Stimulated activated CD8-positive, alpha-beta memory T cell treated with anti-CD3 and anti-CD28 coated beads, Interleukin-7, amount 100 ng/mL, for 1 hour (primary cell): ENCODE results near the gene FHAD1.

Source experiments
- DNase-seq, 2 donors: peaks; one replicate each; pipeline ENCODE4 v3.0.0-alpha.2; 2020; ENCODE audit warnings: low read depth in 2 of 2

The FHAD1 gene

DNA sequence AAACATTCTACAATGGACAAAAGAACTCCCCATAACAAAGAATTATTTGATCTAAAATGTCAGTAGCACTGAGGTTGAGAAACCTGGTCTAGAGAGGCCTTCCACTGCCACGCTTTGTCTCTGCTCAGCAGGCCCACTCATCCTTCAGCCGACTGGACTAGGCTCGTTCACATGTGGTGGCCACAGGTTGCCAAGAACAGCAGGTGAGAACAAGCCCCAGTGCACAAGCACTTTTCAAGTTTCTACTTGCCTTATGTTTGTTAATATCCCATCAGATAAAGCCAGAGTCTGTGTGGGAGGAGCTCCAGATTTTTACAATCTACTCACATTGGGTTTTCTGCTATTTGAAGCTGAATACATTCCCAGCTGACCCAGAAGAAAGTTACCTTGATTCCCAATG is 153.6 kb downstream of the FHAD1 start:
- DNase-seq: no peak

DNA sequence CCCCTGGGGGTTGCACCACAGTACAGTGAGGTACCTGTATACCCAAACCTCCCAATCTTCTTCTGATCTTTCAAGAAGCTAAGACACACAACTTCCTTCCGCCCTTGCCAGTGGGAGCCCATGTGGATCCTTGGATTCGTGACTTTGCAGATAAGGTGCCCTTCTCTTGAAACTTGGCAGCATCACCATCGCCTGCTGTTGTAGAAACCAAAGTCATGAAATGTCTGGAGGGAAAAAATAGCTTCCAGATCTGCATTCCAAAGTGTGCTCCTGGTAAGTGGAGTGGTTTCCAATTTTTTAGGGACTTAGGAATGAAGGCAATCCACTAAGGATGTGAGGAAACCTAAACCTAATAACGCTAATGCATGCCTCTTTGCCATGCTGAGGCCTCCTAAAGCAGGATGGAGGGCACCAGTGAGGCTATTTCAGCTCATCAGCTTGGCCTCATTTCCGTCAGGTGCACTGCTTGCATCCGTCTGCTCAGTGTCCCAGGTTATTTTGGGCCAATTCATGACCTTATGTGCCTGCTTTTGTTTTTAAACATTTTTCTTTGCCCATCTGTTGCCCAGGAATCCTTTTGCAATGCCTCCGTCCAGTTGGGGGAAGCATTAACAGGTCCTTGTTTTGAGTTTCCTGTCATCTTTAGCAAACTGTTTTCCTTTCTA is 154.5 kb downstream of the FHAD1 start:
- DNase-seq: no peak

DNA sequence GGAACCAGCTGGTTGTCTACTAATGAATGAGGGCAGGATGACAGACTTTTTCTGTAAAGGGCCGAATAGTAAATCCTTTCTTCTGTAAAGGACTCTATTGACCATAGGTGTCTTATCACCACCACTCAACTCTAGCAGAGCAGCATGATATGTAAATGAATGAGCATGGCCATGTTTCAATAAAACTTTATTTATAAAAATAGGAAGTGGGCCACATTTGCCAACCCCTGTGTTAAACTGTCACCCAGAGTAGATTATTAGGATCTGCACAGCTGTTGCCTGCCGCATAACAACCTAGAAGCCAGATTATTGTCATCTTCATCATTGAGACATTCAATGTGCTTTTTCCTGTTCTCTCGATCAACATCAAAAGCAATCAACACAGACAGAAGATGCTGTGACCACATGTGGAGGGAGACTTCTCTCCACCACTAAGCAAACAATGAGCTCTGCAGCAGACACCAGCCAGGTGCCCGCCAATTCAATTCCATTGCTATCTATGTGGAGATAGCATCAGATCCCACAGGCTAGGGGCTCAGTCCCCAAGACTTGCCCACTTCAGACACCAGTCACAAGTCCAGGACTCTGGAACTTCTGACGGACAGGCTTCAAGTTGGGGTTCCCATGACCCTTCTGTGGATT is 155.9 kb downstream of the FHAD1 start:
- DNase-seq: no peak

DNA sequence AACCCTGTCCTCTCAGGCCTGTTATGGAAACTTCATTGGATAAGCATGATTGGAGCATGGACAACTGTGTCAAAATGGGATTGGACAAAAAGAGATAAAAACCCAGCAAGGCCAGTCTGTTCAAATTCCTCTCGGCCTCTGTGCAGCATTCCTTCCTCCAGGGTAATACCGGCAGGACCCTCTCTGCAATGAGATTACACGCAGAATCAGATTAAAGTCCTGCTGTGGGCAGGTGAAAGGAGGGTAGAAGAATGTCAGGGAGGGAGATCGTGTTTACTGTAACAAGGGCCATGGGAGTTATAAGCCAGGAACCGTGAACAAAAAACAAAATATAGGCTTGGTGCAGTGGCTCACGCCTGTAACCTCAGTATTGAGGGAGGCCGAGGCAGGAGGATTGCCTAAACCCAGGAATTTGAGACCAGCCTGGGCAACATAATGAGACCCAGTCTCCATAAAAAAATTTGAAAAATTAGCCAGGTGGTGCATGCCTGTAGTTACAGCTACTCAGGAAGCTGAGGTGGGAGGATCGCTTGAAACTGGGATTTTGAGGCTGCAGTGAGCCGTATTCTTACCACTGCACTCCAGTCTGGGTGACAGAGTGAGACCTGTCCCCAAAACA is 157.0 kb downstream of the FHAD1 start:
- no peak for DNase-seq

- DNase-seq: no peak
Observed at GRCh38 chr1:15405106-15405850, 158.3 kb downstream of the FHAD1 start.

DNA sequence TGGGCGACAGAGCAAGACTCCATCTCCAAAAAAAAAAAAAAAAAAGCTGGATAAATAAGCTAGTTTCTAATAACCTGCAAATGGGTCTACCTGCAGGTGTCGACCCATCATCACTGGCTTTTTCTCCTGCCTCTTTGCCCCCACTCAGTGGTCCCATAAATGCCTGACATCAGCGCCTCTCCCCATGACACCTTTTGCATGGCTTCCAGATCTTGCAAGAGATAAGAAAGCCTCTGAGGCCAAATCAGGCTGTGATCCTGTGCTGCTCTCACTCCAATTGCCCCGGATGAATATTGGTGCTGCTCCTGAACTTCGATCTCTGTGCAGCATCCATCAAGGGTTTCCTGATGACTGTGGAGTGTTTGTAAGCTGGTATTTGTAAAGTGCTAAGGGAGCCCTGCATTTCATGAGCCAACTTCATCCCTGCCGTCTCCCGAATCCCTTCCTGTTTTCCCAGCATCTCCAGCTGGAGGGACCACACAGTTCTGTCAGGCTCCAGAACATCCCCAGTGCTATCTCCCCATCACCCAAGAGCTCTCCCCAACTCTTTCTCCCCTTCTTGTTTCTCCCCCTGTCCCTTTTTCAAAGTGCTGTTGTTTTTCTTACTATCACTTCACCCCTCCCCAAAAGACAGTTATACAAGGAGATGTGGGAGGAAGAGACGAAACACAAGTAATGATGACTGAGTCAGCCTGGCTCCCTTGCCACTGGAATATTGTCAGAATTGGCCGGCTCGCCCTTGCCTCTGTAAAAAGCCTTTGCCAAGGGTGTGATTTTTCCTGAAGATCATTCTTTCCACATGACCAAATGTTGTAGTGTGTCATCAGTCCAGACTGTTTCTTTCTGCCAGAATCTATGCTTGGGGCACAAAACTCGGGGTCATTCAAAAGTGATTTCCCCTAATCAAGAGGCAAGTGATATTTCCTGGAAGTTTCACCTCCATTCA is 159.9 kb downstream of the FHAD1 start:
- no peak for DNase-seq

GRCh38 chr1:15407580-15407979 is 160.6 kb downstream of the FHAD1 start:
- no peak for DNase-seq

DNA sequence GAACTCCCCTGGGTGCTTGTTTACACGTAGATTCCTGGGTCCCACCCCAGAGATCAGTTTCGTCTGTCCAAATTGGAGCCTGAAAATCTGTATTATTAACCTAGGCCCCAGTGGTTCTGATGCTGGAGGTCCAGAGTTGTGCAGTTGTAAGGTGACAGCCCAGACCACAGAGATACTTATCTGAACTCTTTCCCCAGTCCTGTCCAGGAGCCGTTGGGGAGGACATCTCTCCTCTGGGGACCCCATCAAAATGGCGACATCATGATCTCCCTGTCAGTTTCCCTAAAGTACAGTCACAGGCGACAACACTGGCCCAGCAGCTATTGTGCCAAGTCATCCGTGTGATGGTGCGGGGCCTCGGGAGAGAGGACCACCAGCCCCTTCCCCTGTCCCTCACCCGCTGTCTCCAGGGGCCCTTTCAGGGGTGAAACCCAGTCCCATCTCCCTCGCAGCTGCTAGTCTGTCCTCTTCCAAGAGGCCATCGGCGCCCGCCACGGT is 161.9 kb downstream of the FHAD1 start:
- DNase-seq: no peak

GRCh38 chr1:15409388-15410222 is 162.6 kb downstream of the FHAD1 start, which contains the start of gene EFHD2:
TSS of gene EFHD2 (plus strand) at chr1:15409888. CDS start at chr1:15409972, 84 bp downstream.
- DNase-seq: peak; percentile 64 to 67

DNA sequence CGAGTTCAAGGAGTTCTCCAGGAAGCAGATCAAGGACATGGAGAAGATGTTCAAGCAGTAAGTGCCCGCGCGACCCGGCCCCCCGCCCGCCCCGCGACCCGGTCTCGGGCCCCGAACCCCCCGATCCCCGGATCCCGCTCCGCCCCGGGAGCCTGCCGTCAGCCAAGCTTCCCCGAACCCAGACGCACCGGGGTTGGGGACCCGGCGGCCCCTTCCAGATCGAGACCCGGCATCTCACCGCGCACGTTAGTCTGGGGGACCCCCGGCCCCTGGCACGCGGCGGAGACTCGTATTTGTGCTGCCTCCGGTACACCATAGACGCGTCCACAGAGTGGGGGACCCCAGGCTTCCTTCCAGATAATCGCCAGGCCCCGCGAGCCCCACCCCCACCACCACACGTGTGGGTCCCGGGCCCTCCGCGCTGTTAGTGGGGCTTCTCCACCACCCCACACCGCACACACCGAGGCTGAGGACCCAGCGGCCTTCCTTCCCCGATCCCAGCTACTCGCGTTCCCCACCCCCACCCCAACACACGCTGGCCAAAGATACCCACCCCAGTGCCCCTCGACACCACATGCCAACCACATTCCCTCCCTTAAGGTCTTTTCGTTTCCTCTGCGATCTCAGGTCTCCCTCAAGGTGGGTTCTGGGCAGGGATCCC is 163.3 kb downstream of the FHAD1 start:
- DNase-seq: no peak

DNA sequence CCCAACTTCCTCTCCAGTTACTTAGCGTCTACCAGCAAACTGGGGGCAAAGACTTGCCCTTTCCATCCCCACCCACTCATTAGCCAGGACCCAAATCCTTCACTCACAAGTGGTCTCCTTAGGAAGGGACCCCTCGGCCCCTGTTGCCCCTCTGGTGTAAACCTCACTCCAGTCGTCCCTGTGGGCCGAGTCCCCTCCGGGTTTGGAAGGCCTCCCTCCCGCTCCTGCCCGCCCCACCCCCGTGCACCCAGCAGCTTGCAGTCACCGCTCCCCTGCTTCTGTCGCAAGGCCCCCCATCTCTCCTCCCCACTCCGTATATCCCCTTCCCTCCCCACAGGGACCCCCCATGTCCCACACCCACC is 163.8 kb downstream of the FHAD1 start:
- DNase-seq: no peak

- no peak for DNase-seq
Observed at GRCh38 chr1:15411593-15412137, 164.6 kb downstream of the FHAD1 start.

- no peak for DNase-seq
Observed at GRCh38 chr1:15412175-15412800, 165.3 kb downstream of the FHAD1 start.

DNA sequence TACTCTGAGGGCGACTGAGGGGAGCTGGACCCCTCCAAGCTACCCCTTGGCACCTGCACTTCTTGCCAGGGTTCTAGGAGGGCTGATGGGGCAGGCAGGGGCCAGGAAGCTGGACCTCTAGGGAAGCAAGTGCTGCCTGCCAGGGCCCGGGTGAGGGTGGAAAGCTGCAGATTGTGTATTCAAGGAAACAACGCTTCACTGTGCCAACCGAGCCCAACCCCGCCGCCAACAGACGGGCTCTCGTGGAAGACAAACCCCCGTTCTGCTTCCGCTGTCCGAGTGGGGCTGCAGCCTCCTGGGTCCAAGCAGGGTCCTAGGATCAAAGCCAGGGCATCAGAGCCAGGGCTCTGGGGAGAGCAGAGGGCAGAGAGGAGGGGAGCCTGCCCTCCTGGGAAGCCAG is 165.8 kb downstream of the FHAD1 start:
- DNase-seq: no peak

DNA sequence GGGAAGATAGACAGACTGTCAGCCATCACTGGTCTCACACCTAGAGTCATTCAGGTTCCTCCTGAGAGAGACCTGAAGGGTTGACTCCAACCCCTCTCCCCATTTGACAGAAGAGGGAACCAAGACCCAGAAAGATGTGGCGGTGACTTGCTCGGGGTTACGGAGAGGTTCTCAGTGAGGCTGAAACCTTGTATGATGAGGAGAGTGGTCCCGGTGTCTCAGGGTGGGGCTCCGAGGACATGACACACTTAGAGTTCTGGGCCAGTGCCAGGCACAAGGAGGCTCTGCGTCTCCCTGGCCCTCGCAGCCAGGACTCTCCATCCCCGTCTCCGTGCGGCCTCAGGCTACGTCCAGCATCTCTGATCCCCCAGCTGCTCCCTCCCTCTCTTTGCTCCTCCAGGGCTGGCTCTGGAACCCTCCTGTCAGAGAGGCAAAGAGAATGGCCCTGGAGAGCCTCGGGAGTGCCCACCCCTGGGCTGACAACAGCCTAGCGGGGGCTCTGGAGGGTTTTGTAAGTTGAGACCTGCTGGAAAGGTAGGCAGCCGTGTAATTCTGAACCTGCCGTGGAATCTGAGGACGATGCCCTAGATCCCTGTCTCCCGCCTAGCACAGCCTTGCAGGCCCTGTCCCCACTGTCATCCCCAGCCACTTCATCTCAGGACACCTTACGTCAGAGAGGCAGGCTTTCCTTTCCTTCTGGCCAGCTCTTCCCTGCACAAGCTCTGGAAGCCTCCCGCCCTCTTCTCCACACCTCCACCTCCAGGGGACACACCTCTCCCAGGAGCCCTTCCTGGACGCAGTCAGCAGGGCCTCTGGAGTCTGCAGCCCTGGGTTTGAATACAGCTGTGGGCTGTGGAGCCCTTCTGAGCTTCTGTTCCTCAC is 166.8 kb downstream of the FHAD1 start:
- no peak for DNase-seq

DNA sequence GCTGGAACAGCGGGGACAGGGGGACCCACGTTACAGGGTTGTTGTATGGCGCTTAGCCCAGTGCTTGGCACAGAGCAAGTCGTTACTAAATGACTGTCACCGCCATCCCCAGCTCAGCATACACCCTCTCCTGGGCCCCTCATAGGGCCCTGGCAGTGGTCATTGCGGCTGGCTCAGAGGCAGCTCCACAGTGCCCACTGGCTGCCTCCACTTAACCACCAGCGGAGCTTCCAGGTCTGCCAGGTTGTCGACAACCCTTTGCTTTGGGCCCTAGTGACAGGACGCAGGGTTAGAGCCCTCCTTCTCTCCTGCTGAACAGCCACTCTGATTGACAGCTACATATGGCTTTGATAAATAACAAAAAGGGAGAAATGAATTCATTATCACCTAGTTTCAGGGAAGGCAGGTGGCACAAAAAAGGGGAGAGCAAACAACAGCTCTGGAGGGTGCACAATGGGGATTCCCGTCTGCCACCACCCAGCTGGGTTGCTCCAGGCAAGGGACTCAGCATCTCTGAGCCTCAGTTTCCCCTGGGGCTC is 167.5 kb downstream of the FHAD1 start:
- DNase-seq: no peak

DNA sequence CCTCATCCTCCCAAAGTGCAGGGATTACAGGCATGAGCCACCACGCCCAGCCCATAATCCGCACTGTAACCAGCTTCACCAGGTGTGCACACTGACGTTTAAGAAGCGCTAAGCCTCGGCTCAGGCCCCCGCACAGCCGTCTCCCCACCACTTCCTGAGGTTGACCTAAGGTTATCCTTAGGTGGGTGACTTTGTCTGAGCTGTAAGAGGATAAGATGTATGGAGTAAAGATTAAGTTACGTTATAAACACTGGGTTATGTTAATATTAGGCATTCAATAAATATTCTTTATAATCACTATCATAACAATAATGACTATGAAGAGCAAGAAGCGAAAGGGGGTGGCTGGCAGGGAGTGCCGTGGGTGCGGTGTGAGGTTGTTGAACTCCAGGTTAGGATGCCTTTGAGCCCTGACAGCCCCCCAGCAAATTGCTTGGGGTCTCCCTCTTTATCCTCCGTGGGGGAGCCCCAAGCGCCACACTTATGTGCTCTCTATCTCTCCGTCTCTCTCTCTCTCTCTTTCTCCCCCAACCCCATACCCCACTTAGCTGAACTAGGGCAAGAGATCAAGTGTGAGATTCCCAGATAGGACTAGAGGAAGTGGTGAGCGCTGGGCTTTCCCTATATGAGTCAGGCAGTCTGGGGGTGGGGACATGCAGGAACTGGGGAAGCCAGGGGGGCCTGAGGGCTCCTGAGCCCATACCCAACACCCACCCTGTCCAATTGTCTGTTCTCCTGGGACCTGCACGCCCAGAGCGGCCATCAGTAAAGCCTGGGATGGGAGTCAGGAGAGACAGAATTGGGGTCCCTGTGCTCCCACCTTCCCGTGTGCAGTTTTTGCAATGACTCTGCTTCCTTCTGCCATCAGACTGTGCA is 170.3 kb downstream of the FHAD1 start:
- DNase-seq: peak in 1 of 2 donors; percentile 36
